NCI-H446 (cell line): ENCODE results near the gene RALY.
A peak's percentile ranks its signal among the peaks of the same experiment; 100 is the strongest.

ENCODE experiments used
- DNase-seq, 2 experiments: peaks; one replicate each; lab custom pipeline; 2025; lab: John Stamatoyannopoulos, UW

Gene RALY

DNA sequence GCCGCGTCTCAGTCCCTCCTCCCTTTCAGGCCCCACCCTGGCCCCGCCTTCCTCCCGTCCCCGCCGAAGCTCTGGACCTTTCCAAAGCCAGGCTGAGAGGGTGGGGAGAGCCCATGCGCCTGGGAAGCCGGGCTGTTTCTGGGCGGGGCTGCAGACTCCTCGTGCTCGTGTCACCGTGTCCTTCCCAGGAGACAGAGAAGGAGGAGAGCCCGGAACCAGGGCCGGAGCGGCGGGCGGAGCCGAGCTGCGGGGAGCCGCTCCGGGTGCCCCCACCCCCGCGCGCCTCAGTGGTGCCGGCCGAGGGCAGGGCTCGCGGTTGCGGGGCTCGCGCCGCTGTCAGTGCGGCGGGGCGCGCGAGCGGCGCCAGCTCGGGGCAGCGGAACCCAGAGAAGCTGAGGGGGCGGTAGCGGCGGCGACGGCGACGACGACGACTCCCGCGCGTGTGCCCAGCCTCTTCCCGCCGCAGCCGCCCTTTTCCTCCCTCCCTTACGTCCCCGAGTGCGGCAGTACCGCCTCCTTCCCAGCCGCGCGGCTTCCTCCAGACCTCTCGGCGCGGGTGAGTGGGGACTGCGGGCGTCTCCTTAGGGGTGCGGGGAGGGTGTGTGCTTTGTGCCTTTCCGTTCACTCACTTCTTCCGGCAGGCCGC, at the start of gene RALY:
RALY (plus strand) TSS at position 336 of the 646 bp plus-strand sequence. CDS start 78,164 bp downstream, outside the sequence.
- no peak for DNase-seq

GRCh38 chr20:33944914-33945313, 48.8 kb upstream of the RALY start:
- DNase-seq: no peak

DNA sequence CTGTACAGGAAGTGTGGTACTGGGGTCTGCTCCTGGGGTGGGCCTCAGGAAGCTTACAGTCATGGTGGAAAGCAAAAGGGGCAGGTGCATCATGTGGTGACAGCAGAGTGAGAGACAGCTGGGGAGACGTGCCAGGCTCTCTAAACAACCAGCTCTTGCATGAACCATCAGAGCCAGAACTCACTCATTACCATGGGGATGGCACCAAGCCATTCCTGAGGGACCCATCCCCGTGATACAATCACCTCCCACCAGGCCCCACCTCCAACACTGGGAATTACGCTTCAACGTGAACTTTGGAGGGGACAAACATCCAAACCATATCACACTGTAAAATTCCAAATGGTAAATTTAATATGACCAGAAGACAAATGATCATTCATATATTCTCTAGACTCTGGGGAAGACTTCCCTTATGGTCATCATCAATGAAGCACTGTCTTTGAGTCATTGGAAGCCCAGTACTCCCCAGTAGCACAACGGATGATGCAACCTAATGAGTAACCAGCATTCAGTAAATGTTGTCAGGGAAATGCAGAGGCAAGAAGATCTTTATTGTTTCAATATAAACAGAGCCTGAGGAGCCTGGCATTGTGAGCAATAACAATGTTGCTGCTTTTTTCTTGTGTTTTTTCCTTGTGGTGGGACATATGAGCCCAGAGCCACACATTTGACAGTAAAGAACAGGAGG, 48.2 kb upstream of the RALY start:
- no peak for DNase-seq

DNA sequence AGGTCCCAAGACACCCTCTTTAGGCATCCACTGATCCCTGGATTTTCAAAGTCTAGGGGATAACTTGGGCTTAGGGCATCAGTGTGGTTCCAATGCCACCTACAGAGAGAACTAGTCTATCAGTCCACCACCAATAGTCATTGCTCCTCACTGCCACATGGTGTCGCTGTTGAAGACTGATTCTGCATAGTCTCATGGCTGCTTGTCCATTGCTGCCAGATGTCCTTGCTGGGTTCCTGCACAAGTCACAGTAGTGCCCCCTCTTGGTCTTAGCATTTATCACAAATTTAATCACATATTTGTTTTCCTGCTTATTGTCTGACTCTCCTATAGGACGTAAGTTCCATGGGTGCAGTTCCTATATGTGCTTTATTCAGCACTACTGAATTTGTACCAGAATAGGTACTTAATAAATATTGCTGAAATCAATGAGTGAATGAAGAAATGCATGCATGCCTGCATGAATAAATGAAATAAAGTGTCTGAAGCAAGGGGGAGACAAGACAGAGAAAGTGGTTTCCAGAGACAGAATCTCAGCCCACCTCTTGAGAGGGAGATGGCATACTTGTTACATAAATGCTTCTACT, 45.9 kb upstream of the RALY start:
- DNase-seq: peak; percentile 13 to 39

DNA sequence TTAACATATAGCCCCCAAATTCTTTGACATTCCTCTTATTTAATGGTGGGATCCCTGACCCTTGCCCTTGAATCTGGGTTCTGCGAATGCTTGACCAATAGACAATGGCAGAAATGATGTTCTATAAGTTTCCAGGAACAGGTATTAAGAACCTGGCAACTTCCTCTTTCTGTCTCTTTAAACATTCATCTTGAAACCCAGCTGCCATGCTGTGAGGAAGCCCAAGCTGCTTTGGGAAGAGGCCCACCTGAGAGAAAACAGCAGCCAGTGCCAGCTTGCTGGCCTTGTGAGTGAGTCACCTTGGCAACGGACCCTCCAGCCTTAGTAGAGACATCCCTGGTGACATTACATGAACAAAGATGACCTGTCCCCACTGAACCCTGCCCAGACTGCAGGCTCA, 45.2 kb upstream of the RALY start:
- no peak for DNase-seq

- no peak for DNase-seq
Observed at GRCh38 chr20:33951171-33951570, 42.5 kb upstream of the RALY start.

GRCh38 chr20:33954504-33954903, 39.2 kb upstream of the RALY start:
- DNase-seq: no peak

DNA sequence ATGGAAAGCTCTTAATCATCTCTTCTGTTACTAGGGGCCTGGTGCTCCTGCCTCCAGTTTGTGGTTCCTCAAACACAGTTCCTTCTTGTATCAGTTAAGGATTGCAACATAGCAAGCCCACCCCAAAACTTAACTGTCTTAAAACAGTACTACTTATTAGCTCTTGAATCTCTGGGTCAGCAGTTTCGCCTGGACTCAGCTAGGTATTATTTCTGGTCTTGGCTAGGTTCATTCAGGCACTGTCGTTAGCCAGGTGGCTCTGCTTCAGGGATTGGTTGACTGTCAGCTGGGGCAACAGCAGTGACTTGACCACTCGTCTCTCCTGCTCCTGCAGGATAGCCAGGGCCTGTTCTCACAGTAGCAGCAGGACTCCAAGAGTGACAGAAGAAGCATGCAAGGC, 30.0 kb upstream of the RALY start:
- no peak for DNase-seq

DNA sequence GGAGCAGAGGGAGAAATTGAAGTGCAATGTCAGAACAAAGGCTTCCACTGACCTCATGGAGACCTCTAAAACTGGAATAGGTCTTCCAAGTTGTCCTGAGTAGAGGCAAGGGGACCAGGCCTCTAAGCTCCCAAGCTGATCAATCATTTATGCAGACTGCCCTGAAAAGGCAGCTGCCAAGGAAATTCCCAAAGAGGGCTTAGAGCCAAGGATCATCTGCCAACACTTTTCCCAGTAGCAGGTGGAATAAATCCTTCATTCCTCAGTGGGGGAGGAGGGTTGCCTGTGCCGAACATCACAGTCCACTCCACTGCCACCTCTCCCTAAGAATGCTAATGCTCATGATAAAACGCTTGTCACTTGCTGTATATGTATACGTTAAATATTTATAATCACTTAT, 29.3 kb upstream of the RALY start:
- DNase-seq: peak in 1 of 2 experiments; percentile 57

DNA sequence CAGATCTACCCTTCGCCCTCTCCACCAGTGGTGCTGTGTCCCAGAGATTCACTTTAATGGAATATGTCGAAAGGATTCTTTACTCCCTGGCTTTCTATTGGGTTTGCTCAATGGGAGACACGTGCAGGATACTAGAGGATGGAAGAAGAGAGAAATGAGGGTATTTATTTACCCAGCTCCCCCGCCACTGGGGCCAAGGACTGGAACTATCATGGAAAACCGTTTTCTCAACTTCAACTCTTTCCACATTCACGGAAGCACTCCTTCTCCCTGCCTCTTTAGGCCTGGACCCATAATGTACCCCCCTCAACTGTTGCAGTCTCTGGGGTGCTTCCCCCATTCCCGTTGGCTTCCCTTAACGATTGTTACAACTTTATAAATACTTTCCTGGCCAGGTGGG, 26.6 kb upstream of the RALY start:
- no peak for DNase-seq

DNA sequence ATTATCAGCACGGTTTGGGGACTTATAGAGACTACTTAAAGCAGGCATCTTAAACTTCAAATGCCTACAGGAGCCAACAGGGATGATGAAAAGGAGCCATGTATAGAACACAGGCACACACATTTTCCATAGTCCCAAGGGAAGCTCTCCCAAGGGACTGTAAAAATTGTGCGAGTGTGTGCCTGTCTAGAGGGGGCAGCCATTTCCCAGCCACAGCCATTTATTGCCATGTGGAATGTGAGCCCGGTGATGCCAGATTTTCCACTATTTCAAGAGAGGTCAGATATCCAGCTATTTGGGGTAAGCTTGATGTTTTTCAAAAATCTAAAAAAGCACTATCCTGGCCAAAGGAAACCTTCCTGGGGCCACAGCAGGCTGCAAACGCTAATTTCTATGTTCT, 24.1 kb upstream of the RALY start:
- DNase-seq: no peak

- DNase-seq: no peak
Observed at GRCh38 chr20:33970229-33970628, 23.5 kb upstream of the RALY start.

GRCh38 chr20:33971147-33971975, 22.4 kb upstream of the RALY start:
- DNase-seq: no peak

DNA sequence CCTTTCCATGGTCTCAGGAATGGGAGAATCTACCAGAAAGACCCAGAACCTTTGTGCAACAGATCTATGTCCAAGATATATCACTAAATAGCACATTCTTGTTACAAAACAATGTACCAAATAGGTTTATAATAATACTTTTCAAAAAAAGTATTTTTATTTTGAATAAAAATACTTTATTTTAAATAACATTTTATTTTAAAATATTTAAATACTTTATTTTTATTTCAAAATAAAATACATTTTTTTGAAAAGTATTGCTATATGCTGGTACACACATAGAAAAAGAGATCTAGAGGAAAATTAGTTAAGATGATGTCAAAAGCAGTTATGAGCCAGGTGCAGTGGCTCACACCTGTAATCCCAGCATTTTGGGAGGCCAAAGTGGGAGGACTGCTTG, 16.8 kb upstream of the RALY start:
- no peak for DNase-seq

DNA sequence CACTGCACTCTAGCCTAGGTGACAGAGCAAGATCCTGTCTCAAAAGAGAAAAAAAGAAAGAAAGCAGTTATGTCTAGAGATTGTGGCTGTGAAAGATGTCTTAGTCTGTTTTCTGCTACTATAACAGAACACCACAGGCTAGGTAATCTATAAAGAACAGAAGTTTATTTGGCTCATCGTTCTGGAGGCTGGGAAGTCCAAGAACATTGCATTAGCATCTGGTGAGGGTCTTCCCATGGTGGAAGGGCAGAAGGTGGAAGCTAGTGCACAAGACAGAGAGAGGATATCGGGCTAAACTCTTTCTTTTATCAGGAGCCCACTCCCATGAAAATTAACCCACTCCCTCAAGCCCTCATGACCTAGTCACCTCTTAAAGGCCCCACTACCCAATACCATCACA, 16.2 kb upstream of the RALY start:
- no peak for DNase-seq

DNA sequence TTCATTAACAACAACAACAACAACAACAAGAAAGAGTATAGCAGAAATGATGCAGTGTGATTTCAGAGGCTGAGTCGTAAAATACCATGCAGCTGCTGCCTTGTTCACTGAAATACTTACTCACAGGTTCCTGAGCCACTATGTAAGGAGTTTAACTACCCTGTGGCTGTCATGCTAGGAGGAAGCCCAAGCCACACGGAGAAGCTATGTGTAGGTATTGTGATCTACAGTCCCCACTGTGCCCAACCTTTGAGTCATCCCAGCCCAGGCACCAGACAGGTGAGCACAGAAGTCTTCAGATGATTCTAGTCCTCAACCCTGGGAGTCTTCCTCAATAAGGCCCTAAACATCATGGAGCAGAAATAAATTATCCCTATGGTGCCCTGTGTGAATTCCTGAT, 14.6 kb upstream of the RALY start:
- DNase-seq: no peak

DNA sequence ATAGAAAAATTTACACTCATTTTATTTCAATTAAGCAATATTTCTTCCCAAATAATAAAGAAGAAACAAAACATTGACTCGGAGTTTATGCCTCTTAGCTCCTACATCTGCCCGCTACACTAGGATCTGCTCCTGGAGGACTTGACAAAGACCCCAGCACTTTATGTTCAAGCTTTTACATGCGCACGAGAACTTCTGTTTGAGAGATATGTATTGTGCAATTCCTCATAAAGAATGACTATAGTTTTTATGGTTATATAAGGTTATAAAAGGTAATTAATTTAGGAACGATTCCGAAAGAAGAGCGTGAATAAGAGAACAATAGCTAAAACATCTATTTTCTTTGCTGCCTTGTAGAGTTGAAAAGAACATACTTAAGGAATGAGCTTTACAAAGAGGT, 12.4 kb upstream of the RALY start:
- no peak for DNase-seq

GRCh38 chr20:33981964-33982363, 11.7 kb upstream of the RALY start:
- DNase-seq: no peak

GRCh38 chr20:33983371-33983770, 10.3 kb upstream of the RALY start:
- DNase-seq: no peak

DNA sequence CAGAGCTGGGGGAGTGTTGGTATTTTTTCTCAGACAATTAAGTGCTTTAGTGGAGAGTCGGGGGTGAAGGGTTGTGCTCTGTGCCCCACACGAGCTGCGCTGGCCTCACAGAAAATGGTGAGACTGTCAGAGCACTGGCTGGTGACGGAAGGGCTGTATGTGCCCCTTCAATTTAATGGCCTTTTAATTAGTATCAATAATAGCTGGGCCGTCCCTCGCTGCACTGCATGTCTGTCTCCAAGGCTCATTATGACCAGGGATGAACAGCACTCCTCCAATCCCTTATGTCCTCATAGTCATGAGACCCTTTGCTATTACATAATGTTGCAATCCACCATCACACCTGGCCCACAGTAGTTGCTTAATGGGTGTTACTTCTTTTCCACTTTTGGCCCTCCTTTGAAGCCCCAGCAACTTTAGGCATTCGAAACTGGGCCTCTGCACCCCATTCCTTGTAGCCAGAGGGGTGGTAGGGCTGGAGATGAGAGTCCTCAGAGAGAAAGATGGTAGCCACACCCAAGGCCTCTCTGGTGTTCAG, 9.5 kb upstream of the RALY start:
- no peak for DNase-seq

DNA sequence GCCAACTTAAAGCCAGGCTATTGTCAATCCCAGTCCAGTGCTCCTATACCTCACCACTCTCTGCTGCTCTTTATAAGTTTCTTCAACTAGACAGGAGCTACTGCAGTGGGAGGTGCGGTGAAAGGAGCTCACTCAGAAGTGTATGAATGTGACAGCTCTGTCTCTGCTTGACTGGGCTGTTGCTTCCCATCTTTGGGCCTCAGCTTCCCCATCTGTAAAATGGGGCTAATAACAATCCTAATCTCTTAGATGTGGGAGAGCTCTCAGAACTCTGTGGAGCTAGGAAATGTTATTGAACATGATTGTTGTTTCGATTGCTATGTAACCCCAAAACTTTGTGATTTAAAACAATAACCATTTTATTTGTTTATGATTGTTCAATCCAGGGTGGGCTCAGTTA, 8.4 kb upstream of the RALY start:
- no peak for DNase-seq

- DNase-seq: no peak
Observed at GRCh38 chr20:33985830-33986229, 7.9 kb upstream of the RALY start.
